H9 (cell line): Measurements from ENCODE around the gene LATS2. TPM values are rescaled to one million over a fixed set of nuclear protein-coding genes. Genes with fewer than 3 reads are reported as not detected.

ENCODE experiments used
- DNase-seq: peaks from one replicate; pipeline ENCODE4 v3.0.0-alpha.2; 2017
- H2AFZ ChIP-seq: one replicate; pipeline ENCODE4 v1.6.1; 2013; ENCODE audit warnings: mild to moderate bottlenecking, low read length, control low read depth, moderate library complexity
- H2AK5ac ChIP-seq: 2 replicates; pipeline ENCODE4 v1.6.1; 2013; ENCODE audit warnings: low read length, control low read depth, mixed read lengths; ENCODE audit not compliant: insufficient read length
- H2BK120ac ChIP-seq: one replicate; pipeline ENCODE4 v1.6.1; 2013; ENCODE audit warnings: low read depth, mild to moderate bottlenecking, low read length, control low read depth, inconsistent platforms; ENCODE audit not compliant: poor library complexity, severe bottlenecking
- H2BK12ac ChIP-seq: 2 replicates; pipeline ENCODE4 v1.6.1; 2013; ENCODE audit warnings: low read length, control low read depth, mixed read lengths, low read depth; ENCODE audit not compliant: insufficient read length
- H2BK15ac ChIP-seq: 2 replicates; pipeline ENCODE4 v1.6.1; 2013; ENCODE audit warnings: low read depth, low read length, control low read depth
- H2BK20ac ChIP-seq: one replicate; pipeline ENCODE4 v1.6.1; 2013; ENCODE audit warnings: low read depth, mild to moderate bottlenecking, low read length, control low read depth, inconsistent platforms; ENCODE audit not compliant: poor library complexity, severe bottlenecking
- H2BK5ac ChIP-seq: 2 replicates; pipeline ENCODE4 v1.6.1; 2013; ENCODE audit warnings: low read length, control low read depth, mixed read lengths; ENCODE audit not compliant: insufficient read length
- H3K14ac ChIP-seq: 2 replicates; pipeline ENCODE4 v1.6.1; 2013; ENCODE audit warnings: low read length, control low read depth; ENCODE audit not compliant: insufficient read depth
- H3K18ac ChIP-seq: 2 replicates; pipeline ENCODE4 v1.6.1; 2013; ENCODE audit warnings: low read depth, mild to moderate bottlenecking, mixed read lengths, low read length, control low read depth; ENCODE audit not compliant: insufficient read length
- H3K23ac ChIP-seq: 2 replicates; pipeline ENCODE4 v1.6.1; 2013; ENCODE audit warnings: low read length, control low read depth, mixed read lengths, low read depth; ENCODE audit not compliant: insufficient read length
- H3K23me2 ChIP-seq: 2 replicates; pipeline ENCODE4 v1.6.1; 2013; ENCODE audit warnings: low read depth, mild to moderate bottlenecking, mixed read lengths, low read length, control low read depth; ENCODE audit not compliant: insufficient read length, poor library complexity, severe bottlenecking
- H3K27ac ChIP-seq: 2 replicates; pipeline ENCODE4 v1.5.1; 2013; ENCODE audit warnings: low read length, control low read depth, mixed read lengths, low read depth; ENCODE audit not compliant: insufficient read length
- H3K27me3 ChIP-seq: 2 replicates; pipeline ENCODE4 v1.6.1; 2013; ENCODE audit warnings: low read length, control low read depth, inconsistent platforms; ENCODE audit not compliant: insufficient read depth
- H3K4ac ChIP-seq: 2 replicates; pipeline ENCODE4 v1.6.1; 2013; ENCODE audit warnings: low read depth, mild to moderate bottlenecking, control low read depth, inconsistent platforms, low read length, moderate library complexity
- H3K4me1 ChIP-seq: 2 replicates; pipeline ENCODE4 v1.6.1; 2013; ENCODE audit warnings: low read length, control low read depth, inconsistent platforms; ENCODE audit not compliant: insufficient read depth
- H3K4me2 ChIP-seq: 2 replicates; pipeline ENCODE4 v1.6.1; 2013; ENCODE audit warnings: low read length, control low read depth, mixed read lengths; ENCODE audit not compliant: insufficient read length, insufficient read depth
- H3K56ac ChIP-seq: 2 replicates; pipeline ENCODE4 v1.6.1; 2013; ENCODE audit warnings: low read depth, mild to moderate bottlenecking, mixed read lengths, low read length, control low read depth; ENCODE audit not compliant: insufficient read length
- H3K79me1 ChIP-seq: 2 replicates; pipeline ENCODE4 v1.6.1; 2013; ENCODE audit warnings: low read depth, mild to moderate bottlenecking, moderate library complexity, low read length, control low read depth, inconsistent platforms; ENCODE audit not compliant: insufficient read depth, poor library complexity, severe bottlenecking
- H3K79me2 ChIP-seq: 2 replicates; pipeline ENCODE4 v1.6.1; 2013; ENCODE audit warnings: low read length, control low read depth, inconsistent platforms; ENCODE audit not compliant: insufficient read depth
- H3K9ac ChIP-seq: 2 replicates; pipeline ENCODE4 v1.6.1; 2013; ENCODE audit warnings: low read length, control low read depth, mixed read lengths; ENCODE audit not compliant: insufficient read length; ENCODE audit errors: extremely low read depth
- H3K9me3 ChIP-seq: one replicate; pipeline ENCODE4 v1.6.1; 2013; ENCODE audit warnings: low read depth, low read length, inconsistent platforms; ENCODE audit not compliant: control insufficient read depth
- H3T11ph ChIP-seq: one replicate; pipeline ENCODE4 v1.6.1; 2013; ENCODE audit warnings: mild to moderate bottlenecking, low read length, control low read depth, inconsistent platforms
- H4K20me1 ChIP-seq: one replicate; pipeline ENCODE4 v1.6.1; 2013; ENCODE audit not compliant: control insufficient read depth, insufficient read length, insufficient read depth
- H4K5ac ChIP-seq: 2 replicates; pipeline ENCODE4 v1.6.1; 2013; ENCODE audit warnings: low read depth, mild to moderate bottlenecking, mixed read lengths, low read length, control low read depth; ENCODE audit not compliant: insufficient read length
- H4K8ac ChIP-seq: replicated peaks from 2 replicates; pipeline ENCODE4 v1.6.1; 2013; ENCODE audit warnings: low read length, control low read depth, mixed read lengths, low read depth; ENCODE audit not compliant: insufficient read length
- H4K91ac ChIP-seq: 2 replicates; pipeline ENCODE4 v1.6.1; 2013; ENCODE audit warnings: low read depth, mild to moderate bottlenecking, moderate library complexity, mixed read lengths, low read length, control low read depth; ENCODE audit not compliant: insufficient read length
- H3K27ac Mint-ChIP-seq, 3 experiments: 2 replicates in 2 of 3; 3 replicates in 1 of 3; pipeline ENCODE4 v1.8.0; 2020 to 2021; ENCODE audit warnings: mixed read lengths in 3 of 3, mild to moderate bottlenecking in 1 of 3, moderate library complexity in 1 of 3
- H3K27me3 Mint-ChIP-seq: 2 replicates; pipeline ENCODE4 v1.8.0; 2021; ENCODE audit warnings: low read depth, mild to moderate bottlenecking, moderate library complexity, mixed read lengths
- H3K36me3 Mint-ChIP-seq, 3 experiments: 2 replicates in 2 of 3; 3 replicates in 1 of 3; pipeline ENCODE4 v1.8.0; 2020 to 2021; ENCODE audit warnings: low read depth in 3 of 3, mixed read lengths in 3 of 3; ENCODE audit not compliant: insufficient read depth in 1 of 3
- H3K4me1 Mint-ChIP-seq, 2 experiments: 2 replicates each; pipeline ENCODE4 v1.8.0; 2020; ENCODE audit warnings: mixed read lengths in 2 of 2
- H3K4me3 Mint-ChIP-seq, 2 experiments: 2 replicates in 1 of 2; 3 replicates in 1 of 2; pipeline ENCODE4 v1.8.0; 2020 to 2021; ENCODE audit warnings: mild to moderate bottlenecking in 2 of 2, mixed read lengths in 2 of 2, moderate library complexity in 1 of 2
- H3K9me3 Mint-ChIP-seq, 2 experiments: 2 replicates in 1 of 2; 3 replicates in 1 of 2; pipeline ENCODE4 v1.8.0; 2020; ENCODE audit warnings: mild to moderate bottlenecking in 2 of 2, mixed read lengths in 2 of 2, moderate library complexity in 1 of 2
- CTCF ChIP-seq: fragments of 200-600 bp; sonication (generic); conservative IDR thresholded peaks from 3 replicates; pipeline ENCODE4 v1.8.0; 2021; ENCODE audit warnings: antibody characterized with exemption, mild to moderate bottlenecking
- WGBS: extraction: QIAGEN DNeasy Blood & Tissue Kit; methylation state at CpG from one replicate; pipeline ENCODE4 v1.1.7; 2013; ENCODE audit warnings: missing lambda C conversion rate, low lambda C conversion rate, mixed read lengths; ENCODE audit not compliant: insufficient read length; ENCODE audit errors: extremely low coverage; 5-methylcytosine and 5-hydroxymethylcytosine counted together
- total RNA-seq: library from RNA; stranded (reverse); gene quantifications from 2 replicates; pipeline ENCODE4 v1.2.1, GENCODE V29; 2021

Gene LATS2
- total RNA-seq, 1 experiment from 2014 or later = 20.0 TPM

DNA sequence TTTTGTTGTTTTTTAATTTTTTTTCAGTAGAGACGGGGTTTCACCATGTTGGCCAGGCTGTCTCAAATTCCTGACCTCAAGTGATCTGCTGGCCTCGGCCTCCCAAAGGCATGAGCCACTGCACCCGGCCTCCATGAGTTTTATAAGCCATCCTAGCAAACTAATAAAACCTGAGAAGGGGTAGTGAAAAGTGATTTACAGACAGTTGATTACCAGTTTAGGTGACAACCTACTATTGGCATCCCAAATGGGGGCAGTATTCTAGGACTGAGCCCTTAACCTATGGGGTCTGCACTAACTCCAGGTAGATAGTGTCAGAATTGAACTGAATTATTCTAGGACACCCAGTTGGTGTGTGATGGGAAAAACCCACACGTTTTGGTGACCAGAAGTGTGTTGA lies 6.5 kb upstream of the LATS2 start:
- H3K36me3 Mint-ChIP-seq = no peaks in the 10 kb centered on the region
- Histone ChIP-seq H3K4ac (no peak overlapping the region), H3K27ac (no peak overlapping the region), H4K20me1 (no peaks in the 10 kb centered on the region), H3T11ph (no peak overlapping the region), H3K4me1 (no peaks in the 10 kb centered on the region), H2AK5ac (no peak overlapping the region), H2AFZ (no peak overlapping the region), H3K56ac (no peak overlapping the region), H3K4me2 (no peak overlapping the region), H3K9me3 (no peaks in the 10 kb centered on the region), H3K79me1 (no peaks in the 10 kb centered on the region), H4K5ac (no peak overlapping the region), H2BK120ac (no peak overlapping the region), H2BK15ac (no peak overlapping the region), H3K9ac (no peak overlapping the region), H4K91ac (no peak overlapping the region), H2BK5ac (no peak overlapping the region), H4K8ac (no peak overlapping the region), H3K79me2 (no peaks in the 10 kb centered on the region), H3K14ac (no peak overlapping the region), H3K27me3 (no peaks in the 10 kb centered on the region), H2BK20ac (no peak overlapping the region), H3K23me2 (no peaks in the 10 kb centered on the region), H3K23ac (no peak overlapping the region), H3K18ac (no peak overlapping the region), H2BK12ac (no peak overlapping the region)
- no CpG with 5 or more reads among the region's 4 CpGs for WGBS
- no peak for TF ChIP-seq CTCF
- H3K4me1 Mint-ChIP-seq = peaks cover 0 to 2% of the 10 kb centered on the region in 2 experiments; a peak in 2 of 4 replicates
- no peak for DNase-seq
- no peak overlapping the region for H3K4me3 Mint-ChIP-seq
- no peak overlapping the region for H3K27ac Mint-ChIP-seq
- H3K9me3 Mint-ChIP-seq = no peaks in the 10 kb centered on the region
- H3K27me3 Mint-ChIP-seq = no peaks in the 10 kb centered on the region; the same call in 1 of the 2 replicates
